Midbrain (tissue), 1 donor: Measurements from ENCODE around the gene OR56B4.

Source experiments
- DNase-seq: peaks from one replicate; lab custom pipeline; 2025; lab: John Stamatoyannopoulos, UW

OR56B4 gene

DNA sequence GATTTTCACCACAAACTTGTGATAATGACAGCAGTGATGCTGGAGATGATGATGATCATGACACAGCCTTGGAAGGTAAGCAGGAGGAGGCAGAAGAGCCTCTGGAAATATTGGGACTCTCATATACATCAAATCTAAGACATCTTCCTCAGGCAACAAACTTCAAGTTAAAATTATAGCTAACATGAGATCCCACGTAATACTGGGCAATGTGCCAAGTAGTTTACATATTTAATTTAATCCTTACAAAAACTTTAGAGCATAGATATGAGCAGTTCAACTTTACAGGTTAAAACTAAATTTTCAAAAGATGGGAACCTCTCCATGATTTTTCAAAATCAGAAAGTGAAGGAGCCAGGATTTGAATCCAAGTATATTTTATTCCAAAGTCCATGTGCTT, 43.6 kb downstream of the OR56B4 start:
- no peak for DNase-seq

DNA sequence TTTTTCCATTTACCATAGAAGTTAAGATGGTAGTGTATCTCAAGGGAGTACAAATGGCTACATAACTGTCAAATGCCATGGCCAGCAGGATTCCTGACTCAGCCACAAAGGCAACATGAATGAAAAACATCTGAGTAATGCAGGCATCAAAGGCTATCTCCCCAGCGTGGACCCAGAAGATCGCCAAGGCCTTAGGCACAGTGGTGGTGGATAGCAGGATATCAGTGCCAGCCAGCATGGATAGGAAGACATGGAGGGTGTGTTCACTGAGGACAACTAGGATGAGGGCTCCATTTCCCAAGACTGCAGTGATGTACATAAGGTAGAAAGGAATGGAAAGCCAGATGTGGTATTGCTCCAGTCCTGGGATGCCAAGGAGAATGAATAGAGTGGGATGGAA, 44.6 kb downstream of the OR56B4 start:
- DNase-seq = no peak

GRCh38 chr11:6156628-6157359, 49.3 kb downstream of the OR56B4 start:
- DNase-seq = no peak
